H7 (cell line): ENCODE measurements around the gene SOX6. TPM values are rescaled to one million over a fixed set of nuclear protein-coding genes. Genes with fewer than 3 reads are reported as not detected.
A peak's percentile ranks its signal among the peaks of the same experiment; 100 is the strongest.

Experiments
- DNase-seq: peaks from one replicate; pipeline ENCODE4 v3.0.0; 2012
- H3K27me3 ChIP-seq: 2 replicates; pipeline ENCODE4 v1.6.0; 2011; ENCODE audit warnings: mild to moderate bottlenecking, low read length; ENCODE audit not compliant: control insufficient read depth, insufficient read depth
- H3K36me3 ChIP-seq: replicated peaks from 2 replicates; pipeline ENCODE4 v1.5.1; 2011; ENCODE audit warnings: low read length; ENCODE audit not compliant: control insufficient read depth, insufficient read depth
- H3K4me3 ChIP-seq: 2 replicates; pipeline ENCODE4 v1.5.1; 2011; ENCODE audit warnings: low read depth, mild to moderate bottlenecking, control low read depth, low read length, moderate library complexity; ENCODE audit not compliant: insufficient read depth
- total RNA-seq: library from RNA; depleted of rRNA; stranded (reverse); fragments of >200 nt; shearing (Covaris generic); gene quantifications from 2 replicates; pipeline ENCODE4 v1.2.3, GENCODE V29; 2014

SOX6 gene
- total RNA-seq, 1 experiment from 2014 or later = 0.03 TPM

GRCh38 chr11:15993345-15993744 is 363.0 kb downstream of the SOX6 start:
- H3K36me3 ChIP-seq = no peaks in the 10 kb centered on the region
- H3K27me3 ChIP-seq = peaks cover 59% of the 10 kb centered on the region
- no peak overlapping the region for H3K4me3 ChIP-seq
- no peak for DNase-seq

- H3K27me3 ChIP-seq = peaks cover 59% of the 10 kb centered on the region
- H3K36me3 ChIP-seq = no peaks in the 10 kb centered on the region
- no peak for DNase-seq
- no peak overlapping the region for H3K4me3 ChIP-seq
These were observed 365.1 kb downstream of the SOX6 start for GRCh38 chr11:15991215-15991614.

GRCh38 chr11:15989685-15990084 is 366.7 kb downstream of the SOX6 start:
- no peak for DNase-seq
- Histone ChIP-seq H3K36me3 (no peaks in the 10 kb centered on the region), H3K4me3 (no peak overlapping the region), H3K27me3 (peaks cover 52% of the 10 kb centered on the region)

GRCh38 chr11:15988693-15989231 is 367.6 kb downstream of the SOX6 start:
- Histone ChIP-seq H3K36me3 (no peaks in the 10 kb centered on the region), H3K4me3 (no peak overlapping the region), H3K27me3 (peaks cover 43% of the 10 kb centered on the region)
- DNase-seq = peak; percentile 14

- H3K4me3 ChIP-seq = no peak overlapping the region
- DNase-seq = no peak
- no peaks in the 10 kb centered on the region for H3K36me3 ChIP-seq
- peaks cover 36% of the 10 kb centered on the region for H3K27me3 ChIP-seq
These were observed 368.3 kb downstream of the SOX6 start for GRCh38 chr11:15988016-15988550.

GRCh38 chr11:15987046-15987445 is 369.3 kb downstream of the SOX6 start:
- no peak for DNase-seq
- H3K27me3 ChIP-seq = peaks cover 30% of the 10 kb centered on the region
- H3K36me3 ChIP-seq = no peaks in the 10 kb centered on the region
- no peak overlapping the region for H3K4me3 ChIP-seq

- Histone ChIP-seq H3K36me3 (no peaks in the 10 kb centered on the region), H3K4me3 (no peak overlapping the region), H3K27me3 (peaks cover 17% of the 10 kb centered on the region)
- no peak for DNase-seq
These were observed 370.5 kb downstream of the SOX6 start for GRCh38 chr11:15985860-15986139.

GRCh38 chr11:15985127-15985859 is 371.1 kb downstream of the SOX6 start:
- no peak for DNase-seq
- no peaks in the 10 kb centered on the region for H3K36me3 ChIP-seq
- peaks cover 12% of the 10 kb centered on the region for H3K27me3 ChIP-seq
- no peak overlapping the region for H3K4me3 ChIP-seq

GRCh38 chr11:15981292-15981691 is 375.1 kb downstream of the SOX6 start:
- no peak for DNase-seq
- H3K4me3 ChIP-seq = no peak overlapping the region
- H3K27me3 ChIP-seq = peaks cover 2% of the 10 kb centered on the region; the same call in 1 of the 2 replicates
- no peaks in the 10 kb centered on the region for H3K36me3 ChIP-seq

- no peak overlapping the region for H3K4me3 ChIP-seq
- no peaks in the 10 kb centered on the region for H3K36me3 ChIP-seq
- H3K27me3 ChIP-seq = no peaks in the 10 kb centered on the region
- no peak for DNase-seq
These were observed 379.2 kb downstream of the SOX6 start for GRCh38 chr11:15977116-15977515.

GRCh38 chr11:15976433-15977045 is 379.8 kb downstream of the SOX6 start:
- no peaks in the 10 kb centered on the region for H3K27me3 ChIP-seq
- H3K36me3 ChIP-seq = no peaks in the 10 kb centered on the region
- DNase-seq = no peak
- no peak overlapping the region for H3K4me3 ChIP-seq

GRCh38 chr11:15975742-15976141 is 380.6 kb downstream of the SOX6 start:
- no peak for DNase-seq
- no peaks in the 10 kb centered on the region for H3K27me3 ChIP-seq
- no peaks in the 10 kb centered on the region for H3K36me3 ChIP-seq
- H3K4me3 ChIP-seq = no peak overlapping the region

GRCh38 chr11:15972838-15973237 is 383.5 kb downstream of the SOX6 start:
- Histone ChIP-seq H3K36me3 (no peaks in the 10 kb centered on the region), H3K4me3 (no peak overlapping the region), H3K27me3 (no peaks in the 10 kb centered on the region)
- DNase-seq = no peak

GRCh38 chr11:15971215-15971546 is 385.2 kb downstream of the SOX6 start:
- no peak overlapping the region for H3K4me3 ChIP-seq
- H3K36me3 ChIP-seq = no peaks in the 10 kb centered on the region
- no peaks in the 10 kb centered on the region for H3K27me3 ChIP-seq
- DNase-seq = no peak

GRCh38 chr11:15970506-15971214 is 385.7 kb downstream of the SOX6 start:
- no peak for DNase-seq
- Histone ChIP-seq H3K4me3 (no peak overlapping the region), H3K27me3 (no peaks in the 10 kb centered on the region)

More at GRCh38 chr11:15970506-15971214, 385.7 kb downstream of the SOX6 start:
- no peaks in the 10 kb centered on the region for H3K36me3 ChIP-seq
